Liver (tissue), 9 donors: ENCODE measurements around the gene ZMYM2. TPM values are rescaled to one million over a fixed set of nuclear protein-coding genes. Genes with fewer than 3 reads are reported as not detected.

ENCODE experiments used
- DNase-seq: peaks from one replicate; pipeline ENCODE4 v3.0.0-alpha.2; 2017; ENCODE audit warnings: low spot score
- H3K27ac ChIP-seq, 2 donors: one replicate each; pipeline ENCODE4 v1.7.0; 2013; ENCODE audit warnings: inconsistent platforms in 2 of 2, low read length in 2 of 2, control low read depth in 1 of 2, low read depth in 1 of 2, mild to moderate bottlenecking in 1 of 2
- H3K27me3 ChIP-seq, 4 donors: one replicate each; pipeline versions ENCODE4 v1.6.1 to v1.7.0; 2013; ENCODE audit warnings: low read length in 3 of 4, inconsistent platforms in 1 of 4, mild to moderate bottlenecking in 1 of 4, moderate library complexity in 1 of 4; ENCODE audit not compliant: control insufficient read depth in 4 of 4, insufficient read depth in 4 of 4
- H3K36me3 ChIP-seq, 4 donors: one replicate each; pipeline versions ENCODE4 v1.6.1 to v1.7.0; 2013; ENCODE audit warnings: low read length in 3 of 4, mild to moderate bottlenecking in 3 of 4, low read depth in 1 of 4, moderate library complexity in 1 of 4; ENCODE audit not compliant: control insufficient read depth in 4 of 4, insufficient read depth in 3 of 4
- H3K4me1 ChIP-seq, 4 donors: one replicate each; pipeline versions ENCODE4 v1.6.1 to v1.7.0; 2013; ENCODE audit warnings: low read length in 3 of 4, mild to moderate bottlenecking in 3 of 4, moderate library complexity in 1 of 4; ENCODE audit not compliant: control insufficient read depth in 4 of 4, insufficient read depth in 4 of 4
- H3K4me3 ChIP-seq, 3 donors: one replicate each; pipeline versions ENCODE4 v1.6.1 to v1.7.0; 2013; ENCODE audit warnings: low read length in 3 of 3, control low read depth in 1 of 3, low read depth in 1 of 3, mild to moderate bottlenecking in 1 of 3
- H3K9ac ChIP-seq, 2 donors: one replicate each; pipeline ENCODE4 v1.7.0; 2013; ENCODE audit warnings: low read length in 2 of 2, mild to moderate bottlenecking in 2 of 2, moderate library complexity in 2 of 2, control low read depth in 1 of 2, low read depth in 1 of 2
- H3K9me3 ChIP-seq, 4 donors: one replicate each; pipeline versions ENCODE4 v1.6.1 to v1.7.0; 2013; ENCODE audit warnings: low read length in 3 of 4; ENCODE audit not compliant: control insufficient read depth in 4 of 4
- EGR1 ChIP-seq, 2 donors: IDR thresholded peaks; 2 replicates each; pipeline ENCODE4 v1.6.1; 2016 to 2018; ENCODE audit warnings: antibody characterized with exemption in 2 of 2, low read depth in 2 of 2
- FOXA1 ChIP-seq: IDR thresholded peaks from 2 replicates; pipeline ENCODE4 v1.6.1; 2016; ENCODE audit warnings: antibody characterized with exemption
- FOXA2 ChIP-seq: IDR thresholded peaks from 2 replicates; pipeline ENCODE4 v1.6.1; 2016; ENCODE audit warnings: antibody characterized with exemption
- GABPA ChIP-seq, 2 donors: IDR thresholded peaks in 1 of 2; conservative IDR thresholded peaks in 1 of 2; 2 replicates each; pipeline ENCODE4 v1.6.1; 2016; ENCODE audit warnings: antibody characterized with exemption in 2 of 2, mild to moderate bottlenecking in 1 of 2, moderate library complexity in 1 of 2
- HNF4A ChIP-seq, 2 donors: conservative IDR thresholded peaks; 2 replicates each; pipeline ENCODE4 v1.6.1; 2016; ENCODE audit warnings: antibody characterized with exemption in 2 of 2, mild to moderate bottlenecking in 2 of 2
- HNF4G ChIP-seq: IDR thresholded peaks from 2 replicates; pipeline ENCODE4 v1.6.1; 2016; ENCODE audit warnings: antibody characterized with exemption
- JUND ChIP-seq, 2 donors: IDR thresholded peaks; 2 replicates each; pipeline ENCODE4 v1.6.1; 2016; ENCODE audit warnings: antibody characterized with exemption in 2 of 2
- NR2F2 ChIP-seq: IDR thresholded peaks from 2 replicates; pipeline ENCODE4 v1.6.1; 2016; ENCODE audit warnings: antibody characterized with exemption
- RAD21 ChIP-seq, 2 donors: IDR thresholded peaks; 2 replicates each; pipeline ENCODE4 v1.6.1; 2016; ENCODE audit warnings: antibody characterized with exemption in 2 of 2, mild to moderate bottlenecking in 2 of 2
- RXRA ChIP-seq, 2 donors: IDR thresholded peaks; 2 replicates each; pipeline ENCODE4 v1.6.1; 2017 to 2018; ENCODE audit warnings: antibody characterized with exemption in 2 of 2, mild to moderate bottlenecking in 1 of 2
- SP1 ChIP-seq: IDR thresholded peaks from 2 replicates; pipeline ENCODE4 v1.6.1; 2018; ENCODE audit warnings: antibody characterized with exemption, mild to moderate bottlenecking
- TAF1 ChIP-seq: conservative IDR thresholded peaks from 2 replicates; pipeline ENCODE4 v1.6.1; 2016; ENCODE audit warnings: antibody characterized with exemption, mild to moderate bottlenecking
- YY1 ChIP-seq: IDR thresholded peaks from 2 replicates; pipeline ENCODE4 v1.6.1; 2016; ENCODE audit warnings: antibody characterized with exemption, mild to moderate bottlenecking
- WGBS: extraction: QIAGEN DNeasy Blood & Tissue Kit; methylation state at CpG from one replicate; pipeline ENCODE4 v1.1.7; 2013; 5-methylcytosine and 5-hydroxymethylcytosine counted together
- polyA plus RNA-seq, 2 donors: library from polyadenylated mRNA; stranded (reverse) in 1 of 2; unstranded in 1 of 2; fragments of 200-250 nt in 1 of 2; fragments of >200 nt in 1 of 2; fragmentation: Nextera tagmentation in 1 of 2; extraction: Ambion mirVana in 1 of 2; gene quantifications; one replicate each; pipeline versions ENCODE4 v1.2.1 to v1.2.3, GENCODE V29; 2013 to 2015
- total RNA-seq, 2 donors: library from RNA; depleted of rRNA; stranded (reverse); fragments of >200 nt; gene quantifications; one replicate each; pipeline ENCODE4 v1.2.3, GENCODE V29; 2014
- TF ChIP-seq, protein P1 (sequence below): fragments of 150-350 bp; IDR thresholded peaks from 2 replicates; pipeline ENCODE4 v1.5.1; 2017; ENCODE audit warnings: improper control_type of control experiment, low read depth, low read length; ENCODE audit not compliant: missing input control
- TF ChIP-seq, protein P2 (sequence below): IDR thresholded peaks from 2 replicates; pipeline ENCODE4 v1.6.1; 2016; ENCODE audit warnings: antibody characterized with exemption
- TF ChIP-seq, protein P3 (sequence below): IDR thresholded peaks from 2 replicates; pipeline ENCODE4 v1.6.1; 2016; ENCODE audit warnings: antibody characterized with exemption
- TF ChIP-seq, protein P4 (sequence below): IDR thresholded peaks from 2 replicates; pipeline ENCODE4 v1.6.1; 2016; ENCODE audit warnings: antibody characterized with exemption
- donor health status: healthy.
- donor health status: healthy.
- donor health status: healthy.
- donor health status: healthy.
- donor health status: healthy.

ZMYM2 gene
- total and polyA plus RNA-seq, 4 donors: 8.7 to 40.8 (median 18.5) TPM

DNA sequence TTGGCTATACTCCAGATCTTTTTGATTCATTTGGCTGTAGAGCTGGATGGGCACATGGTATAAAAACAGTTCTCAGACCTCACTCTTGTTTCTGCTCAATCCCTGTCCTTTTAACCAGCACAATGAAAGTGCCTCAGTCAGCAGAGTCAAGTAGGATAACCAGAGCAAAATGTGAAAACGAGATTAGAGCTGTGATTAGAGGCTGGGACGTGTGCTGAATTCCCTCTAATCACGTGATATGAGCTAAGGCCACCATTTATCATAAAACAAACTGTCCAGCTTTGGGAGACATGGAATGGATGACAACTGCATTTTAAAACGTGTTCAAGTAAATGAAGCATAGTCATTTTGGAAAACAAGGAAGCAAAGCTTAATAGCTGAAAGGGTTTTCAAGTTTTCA, 148.2 kb downstream of the ZMYM2 start:
- 59% methylated on average over 4 of the region's 4 CpGs for WGBS

DNA sequence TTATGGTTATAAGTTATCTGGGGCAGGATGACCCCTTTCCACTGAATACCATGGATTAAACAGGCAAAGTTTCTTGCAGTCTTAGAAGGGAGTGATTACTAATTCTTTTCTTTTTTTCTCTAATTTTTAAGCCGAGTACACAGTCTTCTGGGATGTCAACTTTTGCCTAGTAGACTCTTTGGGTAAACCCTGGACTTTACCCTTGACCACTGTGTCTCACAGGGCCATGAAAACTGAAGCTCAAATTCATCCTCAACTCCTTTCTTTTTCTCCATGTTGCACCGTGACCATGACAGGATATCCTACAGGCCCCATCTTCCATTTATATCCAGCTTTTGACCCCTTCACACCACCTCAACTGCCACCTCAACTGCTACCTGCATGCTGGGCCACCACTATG, 150.5 kb downstream of the ZMYM2 start:
- H3K4me1 ChIP-seq: no peaks in the 10 kb centered on the region
- H3K27me3 ChIP-seq: no peaks in the 10 kb centered on the region
- H3K4me3 ChIP-seq: no peak overlapping the region
- H3K27ac ChIP-seq: no peak overlapping the region
- no peak for DNase-seq
- 66% methylated on average over 2 of the region's 2 CpGs for WGBS
- H3K9ac ChIP-seq: no peak overlapping the region
- no peaks in the 10 kb centered on the region for H3K9me3 ChIP-seq
- H3K36me3 ChIP-seq: no peaks in the 10 kb centered on the region
- TF ChIP-seq, protein P1, sequence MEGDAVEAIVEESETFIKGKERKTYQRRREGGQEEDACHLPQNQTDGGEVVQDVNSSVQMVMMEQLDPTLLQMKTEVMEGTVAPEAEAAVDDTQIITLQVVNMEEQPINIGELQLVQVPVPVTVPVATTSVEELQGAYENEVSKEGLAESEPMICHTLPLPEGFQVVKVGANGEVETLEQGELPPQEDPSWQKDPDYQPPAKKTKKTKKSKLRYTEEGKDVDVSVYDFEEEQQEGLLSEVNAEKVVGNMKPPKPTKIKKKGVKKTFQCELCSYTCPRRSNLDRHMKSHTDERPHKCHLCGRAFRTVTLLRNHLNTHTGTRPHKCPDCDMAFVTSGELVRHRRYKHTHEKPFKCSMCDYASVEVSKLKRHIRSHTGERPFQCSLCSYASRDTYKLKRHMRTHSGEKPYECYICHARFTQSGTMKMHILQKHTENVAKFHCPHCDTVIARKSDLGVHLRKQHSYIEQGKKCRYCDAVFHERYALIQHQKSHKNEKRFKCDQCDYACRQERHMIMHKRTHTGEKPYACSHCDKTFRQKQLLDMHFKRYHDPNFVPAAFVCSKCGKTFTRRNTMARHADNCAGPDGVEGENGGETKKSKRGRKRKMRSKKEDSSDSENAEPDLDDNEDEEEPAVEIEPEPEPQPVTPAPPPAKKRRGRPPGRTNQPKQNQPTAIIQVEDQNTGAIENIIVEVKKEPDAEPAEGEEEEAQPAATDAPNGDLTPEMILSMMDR: no peak
- peak; percentile 48 to 56 for TF ChIP-seq HNF4A (conservative IDR thresholded peaks at IDR 0.05)

More for the DNA sequence above, 148.2 kb downstream of the ZMYM2 start:
- TF ChIP-seq, protein P2, sequence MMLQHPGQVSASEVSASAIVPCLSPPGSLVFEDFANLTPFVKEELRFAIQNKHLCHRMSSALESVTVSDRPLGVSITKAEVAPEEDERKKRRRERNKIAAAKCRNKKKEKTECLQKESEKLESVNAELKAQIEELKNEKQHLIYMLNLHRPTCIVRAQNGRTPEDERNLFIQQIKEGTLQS: no peak
- TF ChIP-seq FOXA2 (no peak), NR2F2 (no peak), RXRA (IDR thresholded peaks at IDR 0.05) (no peak), FOXA1 (no peak), YY1 (no peak), HNF4A (conservative IDR thresholded peaks at IDR 0.05) (no peak), HNF4G (no peak), EGR1 (IDR thresholded peaks at IDR 0.05; ENCODE audit: low read depth in 2 of 2) (no peak), SP1 (no peak), RAD21 (IDR thresholded peaks at IDR 0.05) (no peak), GABPA (IDR thresholded peaks at IDR 0.05 in 1 of 2, conservative IDR thresholded peaks at IDR 0.05 in 1 of 2) (no peak), TAF1 (no peak), JUND (IDR thresholded peaks at IDR 0.05) (no peak)
- TF ChIP-seq, protein P3, sequence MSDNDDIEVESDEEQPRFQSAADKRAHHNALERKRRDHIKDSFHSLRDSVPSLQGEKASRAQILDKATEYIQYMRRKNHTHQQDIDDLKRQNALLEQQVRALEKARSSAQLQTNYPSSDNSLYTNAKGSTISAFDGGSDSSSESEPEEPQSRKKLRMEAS: no peak
- TF ChIP-seq, protein P1: no peak
- TF ChIP-seq, protein P4, sequence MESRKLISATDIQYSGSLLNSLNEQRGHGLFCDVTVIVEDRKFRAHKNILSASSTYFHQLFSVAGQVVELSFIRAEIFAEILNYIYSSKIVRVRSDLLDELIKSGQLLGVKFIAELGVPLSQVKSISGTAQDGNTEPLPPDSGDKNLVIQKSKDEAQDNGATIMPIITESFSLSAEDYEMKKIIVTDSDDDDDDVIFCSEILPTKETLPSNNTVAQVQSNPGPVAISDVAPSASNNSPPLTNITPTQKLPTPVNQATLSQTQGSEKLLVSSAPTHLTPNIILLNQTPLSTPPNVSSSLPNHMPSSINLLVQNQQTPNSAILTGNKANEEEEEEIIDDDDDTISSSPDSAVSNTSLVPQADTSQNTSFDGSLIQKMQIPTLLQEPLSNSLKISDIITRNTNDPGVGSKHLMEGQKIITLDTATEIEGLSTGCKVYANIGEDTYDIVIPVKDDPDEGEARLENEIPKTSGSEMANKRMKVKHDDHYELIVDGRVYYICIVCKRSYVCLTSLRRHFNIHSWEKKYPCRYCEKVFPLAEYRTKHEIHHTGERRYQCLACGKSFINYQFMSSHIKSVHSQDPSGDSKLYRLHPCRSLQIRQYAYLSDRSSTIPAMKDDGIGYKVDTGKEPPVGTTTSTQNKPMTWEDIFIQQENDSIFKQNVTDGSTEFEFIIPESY: no peak
- H3K27ac ChIP-seq: no peak overlapping the region
- no peak overlapping the region for H3K4me3 ChIP-seq
- no peaks in the 10 kb centered on the region for H3K27me3 ChIP-seq
- H3K36me3 ChIP-seq: no peaks in the 10 kb centered on the region
- no peak for DNase-seq
- H3K9ac ChIP-seq: no peak overlapping the region
- H3K4me1 ChIP-seq: no peaks in the 10 kb centered on the region
- no peaks in the 10 kb centered on the region for H3K9me3 ChIP-seq
